Activated CD8-positive, alpha-beta T cell treated with anti-CD3 and anti-CD28 coated beads, Interleukin-2, amount 10 ng/mL, durations not matched to agents 7 days and 5 days (primary cell): ENCODE results near the gene FAM83C. TPM values are rescaled to one million over a fixed set of nuclear protein-coding genes. Genes with fewer than 3 reads are reported as not detected.

Source experiments
- ATAC-seq: fragments of 150-1000 bp; cut with Tn5 transposase; one replicate; pipeline ENCODE4 v1.10.0; 2021; ENCODE audit warnings: moderate library complexity
- CTCF ChIA-PET: fragments of 350-600 bp; sonication (Branson Sonifier 250); formaldehyde crosslinking; loops from one replicate; lab custom pipeline; 2021; ENCODE audit warnings: antibody characterized with exemption; lab: Charles Lee
- POLR2A ChIA-PET: fragments of 350-600 bp; sonication (Branson Sonifier 250); formaldehyde crosslinking; loops from one replicate; lab custom pipeline; 2021; ENCODE audit warnings: antibody characterized with exemption; lab: Charles Lee
- DNase-seq: peaks from one replicate; pipeline ENCODE4 v3.0.0-alpha.2; 2020
- H3K27ac Mint-ChIP-seq: one replicate; pipeline ENCODE4 v1.8.0; 2021; ENCODE audit warnings: mild to moderate bottlenecking, mixed read lengths
- H3K27me3 Mint-ChIP-seq: one replicate; pipeline ENCODE4 v1.8.0; 2021; ENCODE audit warnings: low read depth, mixed read lengths
- H3K36me3 Mint-ChIP-seq: one replicate; pipeline ENCODE4 v1.8.0; 2021; ENCODE audit warnings: low read depth, mixed read lengths
- H3K4me1 Mint-ChIP-seq: one replicate; pipeline ENCODE4 v1.8.0; 2021; ENCODE audit warnings: low read depth, mixed read lengths
- H3K4me3 Mint-ChIP-seq: one replicate; pipeline ENCODE4 v1.8.0; 2021; ENCODE audit warnings: mild to moderate bottlenecking, mixed read lengths
- H3K9me3 Mint-ChIP-seq: one replicate; pipeline ENCODE4 v1.8.0; 2022; ENCODE audit warnings: mixed read lengths; ENCODE audit not compliant: insufficient read depth
- total RNA-seq, 2 experiments: library from RNA; stranded (reverse); gene quantifications; one replicate each; pipeline ENCODE4 v1.2.3, GENCODE V29; 2021

The FAM83C gene
- total RNA-seq, 2 experiments from 2014 or later, result not detected

DNA sequence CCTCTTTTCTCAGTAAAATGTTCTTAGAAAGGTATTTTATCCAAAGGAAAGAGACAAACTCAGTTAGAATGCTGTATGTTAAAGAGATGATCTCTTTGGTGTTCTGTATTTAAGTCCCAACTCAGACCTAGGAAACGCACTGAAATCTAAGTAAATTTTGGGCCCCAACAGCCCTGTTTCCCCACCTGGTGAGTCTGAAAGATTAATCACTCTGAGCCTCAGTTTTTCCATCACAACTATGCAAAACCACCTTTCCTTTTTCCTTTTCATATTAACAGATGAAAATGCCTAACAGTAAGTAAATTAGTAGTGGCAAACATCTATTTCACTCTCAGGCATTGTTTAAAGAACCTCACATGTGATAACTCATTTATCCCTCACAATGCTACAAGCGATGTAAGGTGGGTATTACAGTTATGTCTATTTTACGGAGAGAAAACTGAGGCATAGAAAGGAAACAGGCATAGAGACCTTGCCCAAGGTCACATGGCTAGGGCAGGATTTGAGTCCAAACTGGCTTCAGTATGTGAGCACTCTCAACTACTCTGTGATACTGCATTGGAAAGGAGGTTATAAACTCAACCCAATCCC, 36.0 kb upstream of the FAM83C start:
- no peak for ATAC-seq
- H3K36me3 Mint-ChIP-seq, result peaks cover 3% of the 10 kb centered on the region
- DNase-seq, result no peak
- peaks cover 3% of the 10 kb centered on the region for H3K4me1 Mint-ChIP-seq
- H3K9me3 Mint-ChIP-seq, result no peaks in the 10 kb centered on the region
- POLR2A ChIA-PET, result no interaction called here
- H3K27me3 Mint-ChIP-seq, result no peaks in the 10 kb centered on the region
- H3K27ac Mint-ChIP-seq, result peak overlapping the region; percentile 35
- H3K4me3 Mint-ChIP-seq, result no peak overlapping the region
- CTCF ChIA-PET, result interaction anchor here (1.5 to 3.1 kb wide), 3 partner anchors 17 to 181 kb away, joined by 5 to 73 read pairs (median 12); partner anchors contain the start of gene EDEM2

DNA sequence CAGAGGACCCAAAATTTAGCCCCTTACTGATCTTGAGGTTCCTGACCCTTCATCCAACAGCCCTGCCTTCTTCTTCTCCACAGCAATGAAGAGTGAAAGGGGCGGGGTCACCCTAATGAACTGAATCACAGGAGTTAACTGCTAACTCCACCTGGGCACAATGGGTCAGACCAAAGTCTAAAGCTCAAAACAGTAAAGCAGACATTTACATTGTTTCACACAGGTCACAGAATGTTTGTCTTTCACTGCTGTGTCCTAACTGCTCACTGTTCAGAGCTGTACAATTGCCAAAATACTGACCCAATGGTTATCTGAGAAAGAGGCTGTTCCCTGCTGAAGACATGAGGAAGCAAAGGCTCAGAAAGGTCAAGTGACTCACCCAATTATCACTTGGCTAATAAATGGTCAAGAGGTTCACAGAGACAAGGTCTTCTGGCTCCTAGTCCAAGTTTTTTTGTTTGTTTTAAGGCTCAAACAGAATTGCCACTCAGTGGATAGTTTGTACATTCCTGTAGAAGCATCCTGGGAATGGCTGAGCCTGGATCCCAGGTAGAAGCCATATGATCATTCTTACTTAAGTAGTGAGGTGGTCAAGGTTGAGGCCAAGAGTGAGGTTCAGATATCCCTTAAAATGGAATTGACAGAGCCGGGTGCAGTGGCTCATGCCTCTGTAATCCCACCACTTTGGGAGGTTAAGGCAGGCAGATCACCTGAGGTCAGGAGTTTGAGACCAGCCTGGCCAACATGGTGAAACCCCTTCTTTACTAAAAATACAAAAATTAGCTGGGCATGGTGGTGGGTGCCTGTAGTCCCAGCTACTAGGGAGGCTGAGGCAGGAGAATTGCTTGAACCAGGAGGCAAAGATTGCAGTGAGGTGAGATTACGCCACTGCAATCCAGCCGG, 35.1 kb upstream of the FAM83C start:
- H3K27ac Mint-ChIP-seq, result no peak overlapping the region
- CTCF ChIA-PET, result interaction anchor here (0.8 kb wide), 1 partner anchor 182 kb away, joined by 4 read pairs; no protein-coding TSS in a partner anchor
- no peak overlapping the region for H3K4me3 Mint-ChIP-seq
- no peaks in the 10 kb centered on the region for H3K9me3 Mint-ChIP-seq
- ATAC-seq (no peak), DNase-seq (no peak)
- peaks cover 3% of the 10 kb centered on the region for H3K4me1 Mint-ChIP-seq
- POLR2A ChIA-PET, result no interaction called here
- H3K36me3 Mint-ChIP-seq, result peaks cover 3% of the 10 kb centered on the region
- no peaks in the 10 kb centered on the region for H3K27me3 Mint-ChIP-seq

DNA sequence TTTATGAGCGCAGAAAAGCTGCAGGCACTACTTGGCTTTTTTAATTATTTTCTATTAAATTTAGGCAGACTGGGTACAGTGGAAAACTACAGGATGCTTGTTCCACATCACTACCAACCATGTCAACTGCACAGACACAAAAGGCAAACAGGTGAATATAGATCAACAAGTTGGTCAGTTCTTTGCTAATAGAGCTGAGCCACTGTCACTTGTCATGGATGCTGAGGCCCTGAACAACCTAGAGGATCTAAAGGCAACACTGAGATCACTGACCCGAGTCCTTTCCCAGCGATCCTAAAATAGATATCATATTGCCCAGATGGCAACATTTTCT, 34.5 kb upstream of the FAM83C start:
- Mint-ChIP-seq H3K4me1 (peaks cover 3% of the 10 kb centered on the region), H3K9me3 (no peaks in the 10 kb centered on the region), H3K36me3 (peaks cover 3% of the 10 kb centered on the region), H3K27me3 (no peaks in the 10 kb centered on the region), H3K4me3 (no peak overlapping the region), H3K27ac (no peak overlapping the region)
- ATAC-seq (no peak), DNase-seq (no peak)
- CTCF ChIA-PET, result no interaction called here
- POLR2A ChIA-PET, result no interaction called here

DNA sequence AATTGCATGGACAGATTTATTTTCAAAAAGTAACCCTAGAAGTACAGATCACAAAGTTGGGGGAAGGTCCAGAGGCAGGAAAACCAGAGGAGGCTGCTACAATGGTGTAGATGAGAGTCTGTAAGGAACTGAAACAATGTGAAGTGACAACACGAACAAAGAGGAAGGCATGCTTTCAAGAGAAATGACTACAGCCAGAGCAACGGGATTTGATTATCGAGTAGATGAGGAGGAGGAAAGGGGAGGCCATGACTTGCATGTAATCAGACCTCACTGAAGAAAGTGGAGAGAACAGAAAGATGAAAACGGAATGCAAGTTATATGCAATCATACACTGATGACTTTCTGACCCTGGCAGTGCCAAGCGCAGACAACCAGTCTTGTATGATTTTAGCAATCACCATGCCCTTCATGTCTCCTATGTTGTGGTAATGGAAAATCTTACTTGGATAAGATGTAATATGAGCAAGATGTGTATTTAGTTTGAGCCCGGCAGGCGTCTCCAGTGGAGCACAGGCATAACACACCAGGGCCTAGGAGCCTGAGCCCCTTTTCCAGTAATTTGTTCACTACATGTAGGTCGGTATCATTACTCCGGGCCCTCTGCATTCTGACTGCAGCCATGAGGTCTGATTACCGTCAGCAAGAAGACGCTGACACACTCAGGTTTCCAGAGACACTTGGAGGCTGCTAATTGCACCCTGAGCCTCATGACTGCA, 34.0 kb upstream of the FAM83C start:
- CTCF ChIA-PET, result interaction anchor here (1.0 kb wide), 1 partner anchor 22 kb away, joined by 3 read pairs; no protein-coding TSS in a partner anchor
- H3K36me3 Mint-ChIP-seq, result peaks cover 3% of the 10 kb centered on the region

DNA sequence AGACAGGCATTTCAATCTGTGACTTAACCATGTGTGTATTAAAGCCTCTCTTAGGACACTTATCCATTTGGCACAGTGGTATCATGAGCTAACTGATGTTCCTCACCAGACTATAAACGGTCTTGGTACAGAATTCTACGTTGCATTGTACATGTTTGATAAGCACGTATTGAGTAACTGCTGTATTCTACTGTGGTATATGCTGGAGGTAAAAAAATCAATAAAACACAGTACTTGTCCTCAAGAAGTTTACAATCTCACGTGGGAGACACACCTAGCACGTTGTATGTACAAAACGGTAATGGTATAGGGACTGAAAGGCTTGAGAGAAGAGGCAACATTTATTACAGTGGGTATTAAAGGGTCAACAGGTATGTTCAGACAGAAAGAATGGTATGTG, 33.2 kb upstream of the FAM83C start:
- Mint-ChIP-seq H3K36me3 (peaks cover 6% of the 10 kb centered on the region), H3K27me3 (no peaks in the 10 kb centered on the region), H3K4me1 (peaks cover 3% of the 10 kb centered on the region), H3K9me3 (no peaks in the 10 kb centered on the region), H3K4me3 (no peak overlapping the region), H3K27ac (no peak overlapping the region)
- ChIA-PET CTCF (interaction anchor here (1.0 kb wide), 1 partner anchor 22 kb away, joined by 3 read pairs; no protein-coding TSS in a partner anchor), POLR2A (no interaction called here)
- ATAC-seq (no peak), DNase-seq (no peak)

More for the DNA sequence above, 34.0 kb upstream of the FAM83C start:
- Mint-ChIP-seq H3K27me3 (no peaks in the 10 kb centered on the region), H3K27ac (no peak overlapping the region), H3K4me3 (no peak overlapping the region), H3K9me3 (no peaks in the 10 kb centered on the region), H3K4me1 (peaks cover 3% of the 10 kb centered on the region)
- POLR2A ChIA-PET, result no interaction called here
- ATAC-seq (no peak), DNase-seq (no peak)

DNA sequence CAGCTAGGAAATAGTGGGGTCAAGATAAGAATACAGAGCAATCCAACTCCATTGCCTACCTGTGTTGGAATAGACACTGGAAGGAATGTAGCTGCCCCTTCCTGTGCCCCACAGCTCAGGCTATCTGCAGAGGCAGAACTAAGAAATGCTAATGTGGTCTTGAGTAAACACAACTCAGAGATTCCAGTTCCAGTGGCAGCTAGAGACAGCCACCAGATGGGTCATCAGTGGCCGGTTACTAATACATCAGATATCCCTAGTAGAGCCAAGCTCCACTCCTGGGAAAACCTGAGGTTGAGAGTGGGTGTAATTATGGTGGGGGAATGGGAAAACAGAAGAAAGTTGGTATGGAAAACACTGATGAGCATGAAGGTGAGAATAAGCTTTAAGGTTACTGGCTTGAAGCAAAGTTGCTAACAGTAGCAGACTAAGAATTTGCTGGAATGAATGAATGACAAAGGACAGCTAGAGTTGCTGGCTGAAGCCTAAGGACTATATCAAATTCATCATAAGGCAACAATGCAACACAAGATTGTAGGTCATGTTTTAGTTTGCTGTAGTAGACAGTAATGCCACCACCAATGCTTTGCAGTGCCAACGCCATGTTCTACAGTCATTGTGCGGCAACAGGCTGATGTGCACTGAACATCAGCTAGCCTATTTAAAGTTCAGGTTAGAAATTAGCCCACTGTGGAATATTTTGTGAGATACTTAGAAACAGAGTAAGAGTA, 28.3 kb upstream of the FAM83C start:
- ATAC-seq, result no peak
- Mint-ChIP-seq H3K4me1 (peaks cover 21% of the 10 kb centered on the region), H3K4me3 (no peak overlapping the region), H3K36me3 (peaks cover 9% of the 10 kb centered on the region), H3K27ac (no peak overlapping the region), H3K27me3 (no peaks in the 10 kb centered on the region), H3K9me3 (no peaks in the 10 kb centered on the region)
- ChIA-PET POLR2A (interaction anchor here (0.7 kb wide), 1 partner anchor 622 kb away, joined by 3 read pairs; no protein-coding TSS in a partner anchor), CTCF (interaction anchor here (1.3 to 8.6 kb wide), 3 partner anchors 8 to 14 kb away, joined by 5 to 84 read pairs (median 13); no protein-coding TSS in a partner anchor)
- DNase-seq, result no peak

DNA sequence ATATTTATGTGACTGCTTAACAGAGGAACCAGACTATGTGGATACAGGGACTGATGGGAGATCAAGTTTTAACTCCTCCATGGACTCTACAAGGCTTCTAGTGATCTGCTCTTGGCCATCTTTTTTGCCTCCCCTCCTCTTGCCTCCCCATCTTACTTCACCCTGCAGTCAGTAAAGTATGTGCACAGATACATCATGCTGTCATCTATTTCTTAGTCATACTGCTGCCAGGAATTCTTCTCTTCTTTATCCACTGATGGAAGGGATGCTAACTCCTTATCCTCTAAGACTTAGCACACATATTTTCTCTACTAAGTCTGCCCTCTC, 27.6 kb upstream of the FAM83C start:
- no peaks in the 10 kb centered on the region for H3K9me3 Mint-ChIP-seq
- H3K4me3 Mint-ChIP-seq, result no peak overlapping the region
- ChIA-PET CTCF (interaction anchor here (1.9 to 8.6 kb wide), 2 partner anchors 10 to 14 kb away, joined by 13 to 84 read pairs; no protein-coding TSS in a partner anchor), POLR2A (no interaction called here)
- DNase-seq (no peak), ATAC-seq (no peak)
- no peaks in the 10 kb centered on the region for H3K27me3 Mint-ChIP-seq
- no peak overlapping the region for H3K27ac Mint-ChIP-seq
- H3K4me1 Mint-ChIP-seq, result peaks cover 28% of the 10 kb centered on the region
- peaks cover 9% of the 10 kb centered on the region for H3K36me3 Mint-ChIP-seq

DNA sequence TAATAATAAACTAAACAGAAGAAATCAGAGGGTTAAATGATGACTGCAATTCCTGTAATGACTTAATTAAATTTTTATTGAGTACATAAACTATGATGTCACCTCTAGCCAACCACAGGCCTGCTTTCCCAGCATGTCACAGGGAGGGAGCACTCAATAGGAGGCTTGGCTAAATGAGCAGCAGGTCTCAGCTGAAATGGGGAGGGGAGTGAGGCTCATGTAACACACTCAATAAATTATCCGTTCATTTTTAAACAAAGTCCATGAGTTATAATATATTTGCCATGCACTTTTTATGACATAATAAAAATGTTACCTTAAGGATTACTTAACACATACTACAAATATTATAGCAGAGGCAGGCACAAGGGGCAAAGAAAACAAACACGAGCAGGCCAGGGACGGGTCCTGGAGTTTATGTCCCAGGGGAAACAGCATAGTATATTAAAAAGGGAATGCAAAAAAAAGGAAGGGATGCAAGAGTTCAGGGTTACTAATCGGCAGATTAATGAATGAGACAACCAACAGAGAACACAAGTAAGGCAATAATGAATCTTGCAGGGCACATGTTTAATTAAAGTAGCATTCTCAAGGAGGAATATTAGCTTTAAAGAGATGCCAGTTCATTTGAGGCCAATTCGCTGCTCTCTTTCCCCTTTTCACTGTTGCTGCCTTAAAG, 27.1 kb upstream of the FAM83C start:
- no peak overlapping the region for H3K27ac Mint-ChIP-seq
- H3K9me3 Mint-ChIP-seq, result no peaks in the 10 kb centered on the region
- DNase-seq (no peak), ATAC-seq (no peak)
- H3K4me3 Mint-ChIP-seq, result no peak overlapping the region
- H3K27me3 Mint-ChIP-seq, result no peaks in the 10 kb centered on the region
- ChIA-PET CTCF (interaction anchor here (1.0 to 8.6 kb wide), 4 partner anchors 10 to 25 kb away, joined by 4 to 84 read pairs (median 14); no protein-coding TSS in a partner anchor), POLR2A (no interaction called here)
- peaks cover 33% of the 10 kb centered on the region for H3K4me1 Mint-ChIP-seq
- peaks cover 10% of the 10 kb centered on the region for H3K36me3 Mint-ChIP-seq

DNA sequence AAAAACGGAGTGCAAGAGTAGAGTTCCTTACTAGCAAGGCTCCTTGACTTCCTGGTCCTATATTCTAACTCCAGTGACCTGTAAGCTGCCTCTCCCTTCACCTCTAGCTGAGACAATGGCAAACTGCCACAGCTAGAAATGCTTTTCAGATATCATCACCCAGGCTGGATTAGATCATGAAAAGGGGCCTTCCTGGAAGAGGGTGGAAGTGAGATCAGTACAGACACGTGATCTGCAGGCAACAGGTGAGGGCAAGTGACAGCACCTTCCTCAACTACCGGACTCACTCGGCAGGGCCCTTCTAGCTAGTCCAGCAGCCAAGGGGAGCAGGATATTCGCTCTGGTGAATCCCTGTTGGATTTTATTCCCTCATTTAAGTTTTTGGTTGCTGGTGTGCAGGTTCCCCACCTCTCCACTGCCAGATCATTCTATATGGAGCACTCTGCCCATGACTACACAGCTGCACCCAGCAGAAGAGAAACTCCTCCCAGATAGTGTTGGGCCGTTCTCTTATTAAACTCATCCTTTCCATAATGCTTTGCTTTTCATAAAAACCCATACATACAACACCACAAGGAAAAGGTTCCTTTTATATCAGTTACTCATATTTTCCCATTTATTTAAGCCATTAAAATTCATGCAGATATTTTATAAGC, 26.4 kb upstream of the FAM83C start:
- ATAC-seq (no peak), DNase-seq (no peak)
- Mint-ChIP-seq H3K27me3 (no peaks in the 10 kb centered on the region), H3K4me1 (peaks cover 35% of the 10 kb centered on the region), H3K36me3 (peaks cover 13% of the 10 kb centered on the region), H3K9me3 (no peaks in the 10 kb centered on the region), H3K4me3 (no peak overlapping the region), H3K27ac (peak overlapping the region; percentile 41)
- CTCF ChIA-PET, result interaction anchor here (0.7 to 8.6 kb wide), 6 partner anchors 11 to 1780 kb away, joined by 3 to 84 read pairs (median 4); partner anchors contain the start of genes EIF6 and GDF5
- POLR2A ChIA-PET, result no interaction called here

DNA sequence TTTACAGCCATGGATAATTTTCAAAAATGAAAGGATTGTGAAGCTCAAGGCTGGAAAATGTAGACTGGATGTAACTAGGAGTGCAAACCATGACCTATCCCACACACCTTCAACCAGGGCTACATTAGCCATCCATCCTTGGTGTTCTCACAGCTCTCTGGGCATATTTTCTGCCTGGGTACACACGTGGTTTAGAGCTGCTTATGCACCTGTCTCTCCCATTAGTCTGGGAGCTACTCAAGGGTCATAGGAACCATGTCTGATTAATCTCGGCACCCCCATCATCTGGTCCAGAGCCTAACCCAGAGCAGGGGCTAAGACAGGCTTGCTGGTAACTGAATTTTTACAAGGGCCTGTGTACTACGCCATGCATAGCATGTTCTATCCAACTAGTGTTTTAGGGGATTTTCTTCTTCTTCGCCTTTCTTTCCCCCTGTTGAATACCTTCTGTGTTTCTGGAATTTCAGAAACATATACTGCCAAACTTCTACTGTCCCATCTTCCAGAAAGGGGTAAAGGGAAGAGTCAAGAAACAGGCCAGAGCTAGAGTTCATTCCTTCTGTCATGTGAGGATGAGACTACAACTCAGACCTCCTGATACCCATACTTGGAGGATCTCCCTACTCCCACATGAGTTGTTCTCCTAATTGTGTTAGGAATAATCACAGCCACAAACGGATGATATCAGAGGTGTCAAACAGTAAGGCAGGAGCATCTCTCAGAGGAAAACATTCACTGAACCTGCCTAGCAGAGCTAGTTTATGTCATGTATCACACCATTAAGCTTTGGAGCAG, 25.4 kb upstream of the FAM83C start:
- Mint-ChIP-seq H3K27me3 (no peaks in the 10 kb centered on the region), H3K27ac (no peak overlapping the region), H3K4me3 (no peak overlapping the region), H3K9me3 (no peaks in the 10 kb centered on the region), H3K4me1 (peaks cover 37% of the 10 kb centered on the region), H3K36me3 (peaks cover 16% of the 10 kb centered on the region)
- ATAC-seq (no peak), DNase-seq (no peak)
- CTCF ChIA-PET, result interaction anchor here (0.7 to 8.6 kb wide), 5 partner anchors 11 to 1781 kb away, joined by 3 to 84 read pairs (median 3); partner anchors contain the start of genes EIF6 and GDF5
- POLR2A ChIA-PET, result no interaction called here
